HUES48 (cell line): ENCODE data around the gene CCN2.
"Not testable (repeated sequence)": the region's sequence is repeated elsewhere in the genome, so short reads cannot be mapped to it uniquely, and the experiment has no call there.

Experiments used
- H3K27ac ChIP-seq: one replicate; pipeline ENCODE4 v1.7.0; 2013; ENCODE audit warnings: low read depth, low read length, inconsistent platforms
- H3K27me3 ChIP-seq: 2 replicates; pipeline ENCODE4 v1.6.1; 2013; ENCODE audit warnings: mild to moderate bottlenecking, low read length; ENCODE audit not compliant: control insufficient read depth, insufficient read depth
- H3K36me3 ChIP-seq: 2 replicates; pipeline ENCODE4 v1.6.1; 2013; ENCODE audit warnings: low read length; ENCODE audit not compliant: control insufficient read depth, insufficient read depth
- H3K4me1 ChIP-seq: 2 replicates; pipeline ENCODE4 v1.6.1; 2013; ENCODE audit warnings: mild to moderate bottlenecking, low read length; ENCODE audit not compliant: control insufficient read depth, insufficient read depth
- H3K4me3 ChIP-seq: 2 replicates; pipeline ENCODE4 v1.5.1; 2013; ENCODE audit warnings: mild to moderate bottlenecking, low read depth, low read length
- H3K9ac ChIP-seq: 2 replicates; pipeline ENCODE4 v1.6.1; 2013; ENCODE audit warnings: mild to moderate bottlenecking, low read depth, low read length, moderate library complexity
- H3K9me3 ChIP-seq: 2 replicates; pipeline ENCODE4 v1.6.1; 2013; ENCODE audit warnings: low read length; ENCODE audit not compliant: control insufficient read depth, insufficient read depth

The CCN2 gene

GRCh38 chr6:131901326-131901873 is 49.8 kb downstream of the CCN2 start:
- H3K4me1 ChIP-seq, result peaks cover 19% of the 10 kb centered on the region
- not testable (repeated sequence) for H3K9ac ChIP-seq, H3K36me3 ChIP-seq, H3K27me3 ChIP-seq
- peak overlapping the region; percentile 65; the same call in 1 of the 2 replicates for H3K4me3 ChIP-seq
- H3K9me3 ChIP-seq, result peaks cover 21% of the 10 kb centered on the region
- peak overlapping the region; percentile 48 for H3K27ac ChIP-seq

- Histone ChIP-seq H3K36me3 (no peaks in the 10 kb centered on the region), H3K9ac (no peak overlapping the region), H3K9me3 (peaks cover 21% of the 10 kb centered on the region), H3K27me3 (no peaks in the 10 kb centered on the region), H3K4me1 (peaks cover 19% of the 10 kb centered on the region), H3K4me3 (no peak overlapping the region), H3K27ac (no peak overlapping the region)
Measured at GRCh38 chr6:131900231-131900630, 50.9 kb downstream of the CCN2 start.

- Histone ChIP-seq H3K9me3 (peaks cover 21% of the 10 kb centered on the region), H3K27ac (no peak overlapping the region), H3K9ac (no peak overlapping the region), H3K4me3 (no peak overlapping the region), H3K4me1 (peaks cover 19% of the 10 kb centered on the region), H3K36me3 (0 out of 2 replicates have a peak, but pooled peaks cover 2% of the 10 kb centered on the region), H3K27me3 (no peaks in the 10 kb centered on the region)
Measured at GRCh38 chr6:131898718-131899117, 52.5 kb downstream of the CCN2 start.
